HG03558 (cell line): ENCODE measurements around the gene PINLYP.
"Not testable (repeated sequence)": the region's sequence is repeated elsewhere in the genome, so short reads cannot be mapped to it uniquely, and the experiment has no call there.

ENCODE experiments used
- ATAC-seq: cut with Tn5 transposase; IDR thresholded peaks from one replicate; pipeline ENCODE4 v1.9.1; 2021; ENCODE audit warnings: moderate number of reproducible peaks; ENCODE audit not compliant: unreplicated experiment; ENCODE audit errors: extremely low read depth

PINLYP gene

DNA sequence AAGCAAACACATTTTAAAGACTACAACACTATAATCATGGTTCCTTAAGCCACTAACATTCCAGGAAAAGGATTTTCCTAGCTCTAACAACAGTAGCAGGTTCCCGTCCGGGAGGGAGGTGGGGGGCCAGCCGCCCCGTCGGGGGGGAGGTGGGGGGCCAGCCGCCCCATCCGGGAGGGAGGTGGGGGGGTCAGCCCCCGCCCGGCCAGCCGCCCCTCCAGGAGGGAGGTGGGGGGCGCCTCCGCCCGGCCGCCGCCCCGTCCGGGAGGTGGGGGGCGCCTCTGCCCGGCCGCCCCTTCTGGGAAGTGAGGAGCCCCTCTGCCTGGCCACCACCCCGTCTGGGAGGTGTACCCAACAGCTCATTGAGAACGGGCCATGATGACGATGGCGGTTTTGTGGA is 27.7 kb upstream of the PINLYP start:
- ATAC-seq = not testable (repeated sequence)

GRCh38 chr19:43548706-43549105 is 26.9 kb upstream of the PINLYP start:
- ATAC-seq = no peak

DNA sequence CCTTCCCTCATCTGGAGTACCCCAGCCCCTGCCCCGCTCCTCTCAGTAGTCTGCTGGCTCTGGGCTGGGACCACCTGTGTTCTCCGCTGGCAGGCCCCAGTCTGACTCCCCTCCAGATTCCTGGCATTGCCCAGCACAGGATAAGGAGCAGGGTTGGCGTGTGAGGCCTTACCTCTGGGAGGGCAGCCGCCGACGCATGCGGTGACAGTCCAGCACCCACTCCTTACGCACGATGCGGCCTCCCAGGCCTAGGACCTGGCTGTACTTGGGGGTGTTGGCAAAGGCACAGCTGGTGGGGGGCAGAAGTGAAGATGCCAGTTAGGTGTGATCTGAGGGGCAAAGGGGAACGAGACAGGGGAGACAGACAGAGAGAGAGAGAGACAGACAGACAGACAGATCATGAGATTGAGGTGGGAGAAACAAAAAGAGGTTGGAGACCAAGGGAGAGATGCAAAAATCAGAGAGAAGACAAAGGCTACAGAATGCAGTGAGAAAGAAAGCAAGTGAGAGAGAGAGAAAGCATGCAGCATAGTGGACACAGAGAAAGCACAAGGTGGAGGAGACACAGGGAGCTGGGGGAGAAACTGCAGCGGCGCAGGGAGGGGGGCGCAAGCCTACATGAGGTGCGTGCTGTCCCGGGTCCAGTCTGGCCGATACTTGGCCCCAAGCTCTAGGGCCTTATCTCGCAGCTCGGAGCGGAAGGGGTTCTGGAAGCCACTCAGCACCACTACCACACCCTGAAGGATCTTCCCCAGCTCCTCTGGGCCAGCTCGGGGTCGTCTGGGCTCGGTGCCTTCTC is 24.0 kb upstream of the PINLYP start:
- no peak for ATAC-seq

- ATAC-seq = no peak
Observed at GRCh38 chr19:43552198-43552450, 23.5 kb upstream of the PINLYP start.

DNA sequence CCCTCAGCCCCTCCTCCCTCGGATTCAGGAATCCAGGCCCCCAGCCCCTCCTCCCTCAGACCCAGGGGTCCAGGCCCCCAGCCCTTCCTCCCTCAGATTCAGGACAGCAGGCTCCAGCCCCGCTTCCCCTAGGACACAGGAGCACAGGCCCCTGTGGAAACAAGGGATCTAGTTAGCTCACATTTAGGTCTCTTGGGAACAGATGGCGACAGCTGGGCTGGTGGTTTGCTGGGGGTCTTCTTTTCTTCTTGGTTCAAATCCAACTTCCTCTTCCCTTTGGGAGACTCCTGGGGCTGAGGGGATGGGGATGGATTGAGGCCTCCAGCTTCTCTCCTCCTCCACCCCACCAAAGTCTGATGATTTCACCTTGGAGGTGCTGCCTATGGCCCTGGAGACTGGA is 23.0 kb upstream of the PINLYP start:
- no peak for ATAC-seq

- no peak for ATAC-seq
Observed at GRCh38 chr19:43553656-43554055, 21.9 kb upstream of the PINLYP start.

DNA sequence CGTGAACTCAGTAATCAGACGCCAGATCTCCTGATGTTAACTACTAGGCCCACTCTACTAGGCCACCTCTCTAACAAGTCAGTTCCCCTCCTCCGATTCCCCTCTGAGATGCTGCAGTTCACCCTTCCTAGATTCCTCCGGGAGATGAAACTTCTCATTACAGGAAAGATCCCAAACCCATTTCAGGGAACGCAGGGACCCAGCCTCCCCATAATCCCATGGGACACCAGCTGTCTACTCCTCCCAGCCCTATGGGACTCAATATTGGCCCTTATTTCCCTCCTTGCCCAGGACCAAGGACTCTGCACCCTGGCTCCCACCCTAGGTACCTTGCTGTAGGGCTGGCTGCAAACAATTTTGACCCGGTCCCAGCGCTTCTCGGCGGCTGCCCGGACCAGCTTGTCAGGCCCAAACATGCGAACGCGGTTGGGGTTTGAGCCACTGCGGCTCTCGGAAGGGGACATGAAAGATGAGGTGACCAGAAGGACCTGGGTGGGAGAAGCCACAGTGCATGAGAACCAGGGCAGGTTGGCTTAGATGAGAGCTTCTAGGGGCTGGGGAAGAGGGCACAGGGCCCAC is 21.2 kb upstream of the PINLYP start:
- no peak for ATAC-seq

GRCh38 chr19:43555185-43555770 is 20.3 kb upstream of the PINLYP start:
- no peak for ATAC-seq

DNA sequence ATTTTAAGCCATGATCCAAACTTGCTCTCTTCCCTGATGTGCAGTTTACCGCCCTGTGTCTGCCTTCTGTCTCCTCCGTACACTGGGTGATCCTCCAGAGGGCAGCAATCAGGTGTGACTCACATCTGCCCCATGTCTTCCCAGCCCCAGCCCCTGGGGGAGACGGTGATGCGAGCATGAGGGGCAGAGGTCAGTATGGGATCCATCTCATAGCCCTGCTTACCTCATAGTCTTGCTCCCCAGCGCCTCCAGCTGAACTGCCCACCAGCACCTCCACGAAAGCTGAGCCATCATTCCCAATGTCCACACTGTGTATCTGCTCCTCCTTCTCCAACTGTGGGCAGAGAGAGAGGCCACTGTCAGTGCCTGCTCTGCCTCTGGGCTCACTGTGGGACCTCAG is 14.9 kb upstream of the PINLYP start:
- ATAC-seq = no peak

DNA sequence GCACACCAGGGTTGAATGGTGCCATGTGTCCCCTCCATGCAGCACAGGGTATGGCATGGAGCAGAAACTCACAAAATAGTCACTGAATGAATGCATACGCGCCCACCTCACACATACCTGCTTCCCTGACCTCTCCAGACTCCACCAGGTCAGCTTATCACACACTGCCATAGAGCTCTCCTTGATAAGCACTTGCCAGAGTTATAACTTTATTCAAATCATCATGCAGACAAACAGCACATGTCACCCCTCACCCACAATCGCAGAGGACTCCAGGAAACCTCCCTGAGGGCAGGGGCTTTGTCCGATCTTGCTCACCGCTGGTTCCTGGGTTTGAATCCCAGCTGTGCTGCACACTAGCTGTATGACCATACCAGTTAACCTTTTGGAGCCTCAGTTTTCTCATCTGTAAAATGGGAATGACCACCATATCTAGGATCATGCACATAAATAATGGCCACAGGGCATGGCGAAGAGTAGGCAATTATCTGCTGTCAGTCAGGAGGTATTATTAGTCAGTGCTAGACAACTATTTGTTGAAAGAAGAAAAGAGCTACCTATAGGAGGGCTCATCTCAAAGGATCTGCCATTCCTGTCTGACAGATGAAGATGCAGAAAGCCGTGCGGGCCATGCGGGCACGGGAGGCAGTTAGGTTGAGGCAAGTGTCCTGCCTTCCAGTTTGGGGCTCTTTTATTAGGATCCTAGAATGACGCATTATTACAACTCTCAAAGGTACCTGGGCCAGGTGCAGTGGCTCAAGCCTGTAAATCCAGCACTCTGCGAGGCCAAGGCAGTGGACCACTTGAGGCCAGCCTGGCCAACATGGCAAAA is 14.2 kb upstream of the PINLYP start:
- ATAC-seq = no peak

DNA sequence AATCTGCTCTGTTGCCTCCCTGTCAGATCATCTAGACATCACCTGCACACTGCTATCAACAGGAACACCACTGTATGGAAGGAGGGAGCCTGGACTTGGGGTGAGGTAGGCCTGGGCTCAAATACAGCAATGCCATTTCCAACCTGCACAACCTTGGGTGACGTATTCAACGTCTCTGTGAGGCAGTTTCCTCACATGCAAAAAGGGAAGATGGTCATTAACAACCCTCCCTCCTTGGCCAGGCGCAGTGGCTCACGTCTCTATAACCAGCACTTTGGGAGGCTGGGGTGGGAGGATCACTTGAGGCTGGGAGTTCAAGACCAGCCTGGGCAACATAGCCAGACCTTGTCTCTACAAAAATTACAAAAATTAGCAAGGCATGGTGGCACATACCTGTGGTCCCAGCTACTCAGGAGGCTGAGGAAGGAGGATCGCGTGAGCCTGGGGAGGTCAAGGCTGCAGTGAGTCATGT is 13.3 kb upstream of the PINLYP start:
- ATAC-seq = no peak

DNA sequence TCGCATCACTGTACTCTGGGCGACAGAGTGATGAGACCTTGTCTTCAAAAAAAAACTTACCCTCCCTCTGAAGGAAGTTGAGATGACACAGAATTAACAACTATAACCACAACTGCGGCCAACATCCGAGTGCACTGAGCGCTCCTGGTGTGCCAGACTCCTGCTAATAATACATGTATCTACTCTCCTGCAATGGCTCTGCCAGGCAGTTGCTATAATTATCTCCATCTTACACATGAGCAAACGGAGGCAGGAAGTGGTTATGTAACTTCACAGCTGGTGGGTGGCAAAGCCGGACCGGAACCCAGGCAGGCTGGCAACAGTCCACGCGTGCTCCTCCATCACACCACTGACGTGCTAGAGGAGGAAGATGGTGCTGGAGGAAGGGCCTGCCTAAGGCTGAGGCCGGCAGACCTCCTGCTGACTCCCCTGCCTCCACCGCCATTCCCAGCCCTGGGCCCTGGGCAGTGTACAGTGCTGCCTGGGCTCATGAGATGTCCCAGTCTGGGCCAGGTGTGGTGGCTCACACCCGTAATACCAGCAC is 12.8 kb upstream of the PINLYP start:
- no peak for ATAC-seq

DNA sequence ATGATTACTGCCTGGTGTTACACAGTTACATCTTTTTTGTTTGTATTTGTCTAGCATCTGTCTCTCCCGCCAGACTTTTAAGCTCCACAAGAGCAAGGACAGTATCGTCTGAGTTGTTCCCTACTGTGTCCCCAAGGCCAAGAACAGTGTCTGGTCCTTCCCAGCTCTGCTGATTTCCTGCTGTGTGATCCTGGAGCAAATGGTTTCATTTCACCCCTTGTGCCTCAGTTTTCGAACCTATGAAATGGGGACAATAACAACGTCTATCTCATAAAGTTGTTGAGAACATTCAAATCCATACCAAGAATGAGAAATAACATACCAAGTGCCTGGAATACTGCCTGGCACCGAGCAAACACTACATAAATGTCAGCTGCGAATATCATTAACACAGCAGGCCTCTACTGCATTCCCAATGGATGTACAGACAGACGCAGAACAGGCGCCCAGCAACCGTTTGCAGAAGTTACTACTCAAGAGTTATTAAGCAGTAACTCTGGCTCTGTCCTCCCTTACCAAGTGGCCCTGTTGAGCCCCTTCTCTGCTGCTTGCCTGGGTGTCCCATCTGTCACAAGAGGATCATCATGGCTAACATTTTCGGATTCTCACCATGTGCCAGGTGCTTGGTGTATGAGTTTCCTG is 11.7 kb upstream of the PINLYP start:
- ATAC-seq = no peak

DNA sequence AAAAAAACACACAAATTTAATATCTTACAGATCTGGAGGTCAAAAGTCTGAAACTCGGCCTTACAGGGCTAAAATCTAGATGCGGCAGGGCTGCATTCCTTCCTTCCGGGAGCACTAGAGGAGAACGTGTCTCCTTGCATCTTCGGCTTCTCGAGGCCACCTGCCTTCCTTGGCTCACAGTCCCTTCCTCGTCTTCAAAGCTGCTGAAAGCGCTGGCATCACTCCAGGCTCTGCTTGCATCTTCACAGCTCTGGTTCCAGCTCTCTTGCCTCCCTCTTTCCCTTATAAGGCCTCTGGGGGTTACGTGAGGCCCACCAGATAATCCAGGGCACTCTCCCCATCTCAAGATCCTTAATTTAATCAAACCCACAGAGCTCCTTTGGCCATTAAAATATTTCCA is 10.8 kb upstream of the PINLYP start:
- ATAC-seq = no peak

- no peak for ATAC-seq
Observed at GRCh38 chr19:43569657-43570056, 5.9 kb upstream of the PINLYP start.

GRCh38 chr19:43570174-43570791 is 5.3 kb upstream of the PINLYP start:
- no peak for ATAC-seq

DNA sequence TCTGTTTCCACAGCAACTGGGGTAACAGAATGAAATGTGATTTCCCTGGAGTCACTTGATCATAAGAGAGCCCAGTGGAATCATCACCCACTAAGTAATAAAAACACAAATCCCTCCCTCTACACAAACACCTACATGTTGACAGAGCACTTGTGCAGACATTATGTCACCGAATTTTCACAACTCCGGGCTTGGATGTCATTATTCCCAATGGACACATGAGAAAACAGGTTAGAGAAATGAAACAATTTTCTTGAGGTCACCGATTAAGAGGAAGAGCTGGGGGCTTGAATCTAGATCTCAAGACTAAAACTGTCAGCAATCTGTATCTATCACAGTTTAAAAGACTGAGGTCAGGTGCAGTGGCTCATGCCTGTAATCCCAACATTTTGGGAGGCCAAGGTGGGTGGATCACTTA is 3.4 kb upstream of the PINLYP start:
- ATAC-seq = no peak

DNA sequence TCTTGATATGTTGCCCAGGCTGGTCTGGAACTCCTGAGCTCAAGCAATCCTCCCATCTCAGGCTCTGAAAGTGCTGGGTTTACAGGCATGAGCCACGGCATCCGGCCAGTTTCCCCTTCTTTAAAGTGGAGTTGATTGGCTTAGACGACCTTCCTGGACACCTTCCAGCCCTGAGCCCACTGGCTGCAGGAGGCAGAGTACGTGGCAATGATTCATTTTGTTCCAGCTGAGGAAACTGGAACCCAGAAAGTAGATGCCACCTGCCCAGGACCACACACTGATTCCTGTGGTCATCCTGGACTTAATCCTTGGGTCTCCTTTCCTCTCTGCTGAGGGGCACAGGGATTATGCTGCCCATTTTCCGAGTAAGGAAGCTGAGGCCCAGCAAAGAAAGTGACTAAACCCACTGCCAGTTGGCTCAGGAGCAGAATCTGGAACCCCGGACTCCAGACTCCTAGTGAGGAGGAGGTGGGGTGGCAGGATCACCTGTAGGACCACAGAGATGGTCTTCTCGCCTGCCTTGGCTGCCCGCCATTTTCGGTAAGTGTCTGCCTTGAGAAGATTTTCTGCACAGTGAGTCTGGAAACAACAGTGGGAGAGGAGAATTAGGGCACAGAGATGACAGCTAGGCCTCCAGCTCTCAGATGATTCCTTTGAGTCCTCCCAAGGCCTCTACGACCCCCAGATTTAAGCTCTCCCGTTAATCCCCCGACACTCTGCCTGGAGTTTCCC is 1.0 kb upstream of the PINLYP start:
- ATAC-seq = no peak
